OCI-LY7 (cell line): ENCODE measurements around the gene SMO.

Experiments
- EZH2phosphoT487 ChIP-seq: fragments of 200-600 bp; sonication (generic); IDR thresholded peaks from 2 replicates; pipeline ENCODE4 v1.6.1; 2018; ENCODE audit warnings: low read depth, borderline replicate concordance, mild to moderate bottlenecking, mixed run types, antibody characterized with exemption, low read length, moderate library complexity, mixed read lengths
- TF ChIP-seq, protein P1 (sequence below): fragments of 200-600 bp; sonication (generic); conservative IDR thresholded peaks from 2 replicates; pipeline ENCODE4 v1.5.1; 2014; ENCODE audit warnings: mild to moderate bottlenecking, antibody characterized with exemption, low read length, moderate library complexity, mixed read lengths

DNA sequence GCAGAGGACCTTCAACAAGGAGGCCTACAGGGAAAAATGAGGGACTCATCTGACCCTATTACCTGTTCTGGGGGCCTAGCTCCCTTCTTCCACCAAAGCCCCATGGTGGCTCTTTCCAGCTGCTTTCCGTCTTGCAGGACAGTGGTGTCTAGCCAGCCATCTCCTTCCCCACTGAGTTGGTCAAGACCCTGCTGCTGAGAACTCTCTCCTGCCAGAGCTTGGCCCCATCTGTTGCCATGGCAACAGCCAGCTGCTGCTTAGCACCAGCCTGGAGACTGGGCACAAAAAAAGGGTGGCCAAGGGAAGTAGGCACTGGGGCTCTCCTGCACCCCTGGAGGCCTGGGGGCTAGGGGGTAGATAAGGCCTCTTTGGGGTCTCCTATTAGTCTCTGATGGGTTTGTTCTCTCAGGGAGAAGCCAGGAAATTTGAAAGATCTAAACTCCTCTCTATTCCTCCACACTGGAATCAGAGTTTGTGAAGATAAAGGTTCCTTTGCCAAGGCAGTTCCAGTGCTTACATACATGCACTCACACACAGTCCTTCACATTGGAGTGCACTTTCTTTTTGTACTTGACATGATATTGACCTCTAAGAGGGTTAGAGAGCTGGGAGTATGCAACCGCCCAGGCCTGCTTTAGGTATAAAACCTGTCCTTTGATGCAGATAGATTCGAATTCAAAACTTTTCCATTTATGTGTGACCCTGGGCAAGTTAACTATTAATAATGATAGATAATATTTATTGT lies 28.1 kb upstream of the SMO start:
- TF ChIP-seq, protein P1, sequence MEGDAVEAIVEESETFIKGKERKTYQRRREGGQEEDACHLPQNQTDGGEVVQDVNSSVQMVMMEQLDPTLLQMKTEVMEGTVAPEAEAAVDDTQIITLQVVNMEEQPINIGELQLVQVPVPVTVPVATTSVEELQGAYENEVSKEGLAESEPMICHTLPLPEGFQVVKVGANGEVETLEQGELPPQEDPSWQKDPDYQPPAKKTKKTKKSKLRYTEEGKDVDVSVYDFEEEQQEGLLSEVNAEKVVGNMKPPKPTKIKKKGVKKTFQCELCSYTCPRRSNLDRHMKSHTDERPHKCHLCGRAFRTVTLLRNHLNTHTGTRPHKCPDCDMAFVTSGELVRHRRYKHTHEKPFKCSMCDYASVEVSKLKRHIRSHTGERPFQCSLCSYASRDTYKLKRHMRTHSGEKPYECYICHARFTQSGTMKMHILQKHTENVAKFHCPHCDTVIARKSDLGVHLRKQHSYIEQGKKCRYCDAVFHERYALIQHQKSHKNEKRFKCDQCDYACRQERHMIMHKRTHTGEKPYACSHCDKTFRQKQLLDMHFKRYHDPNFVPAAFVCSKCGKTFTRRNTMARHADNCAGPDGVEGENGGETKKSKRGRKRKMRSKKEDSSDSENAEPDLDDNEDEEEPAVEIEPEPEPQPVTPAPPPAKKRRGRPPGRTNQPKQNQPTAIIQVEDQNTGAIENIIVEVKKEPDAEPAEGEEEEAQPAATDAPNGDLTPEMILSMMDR = no peak
- TF ChIP-seq EZH2phosphoT487 = no peak
